ENCODE data around the gene MGRN1. TPM values are rescaled to one million over a fixed set of nuclear protein-coding genes. Genes with fewer than 3 reads are reported as not detected.

Gene MGRN1
- total RNA-seq, 1 donor from 2014 or later, result 104 TPM

- no peak for DNase-seq (ENCODE audit: low spot score)
Measured at GRCh38 chr16:4604401-4604800, 20.2 kb upstream of the MGRN1 start.

GRCh38 chr16:4606354-4606753 lies 18.3 kb upstream of the MGRN1 start:
- DNase-seq (ENCODE audit: low spot score), result no peak

GRCh38 chr16:4607841-4608703 lies 16.6 kb upstream of the MGRN1 start:
- DNase-seq (ENCODE audit: low spot score), result no peak

GRCh38 chr16:4608704-4608980 lies 16.0 kb upstream of the MGRN1 start:
- DNase-seq (ENCODE audit: low spot score), result no peak

- no peak for DNase-seq (ENCODE audit: low spot score)
Measured at GRCh38 chr16:4609200-4610010, 15.2 kb upstream of the MGRN1 start.

GRCh38 chr16:4610011-4611005 lies 14.3 kb upstream of the MGRN1 start:
- no peak for DNase-seq (ENCODE audit: low spot score)

- no peak for DNase-seq (ENCODE audit: low spot score)
Measured at GRCh38 chr16:4611337-4612021, 13.1 kb upstream of the MGRN1 start.

- DNase-seq (ENCODE audit: low spot score), result no peak
Measured at GRCh38 chr16:4612474-4612931, 12.1 kb upstream of the MGRN1 start.

- DNase-seq (ENCODE audit: low spot score), result no peak
Measured at GRCh38 chr16:4612977-4613635, 11.5 kb upstream of the MGRN1 start.

- DNase-seq (ENCODE audit: low spot score), result no peak
Measured at GRCh38 chr16:4613636-4614570, 10.7 kb upstream of the MGRN1 start.

GRCh38 chr16:4614571-4615383 lies 9.8 kb upstream of the MGRN1 start, which contains the start of gene UBALD1:
UBALD1 (minus strand) TSS chr16:4614888; CDS start chr16:4614797, 91 bp downstream.
- peak; percentile 88 for DNase-seq (ENCODE audit: low spot score)

GRCh38 chr16:4615384-4616046 lies 9.1 kb upstream of the MGRN1 start:
- peak; percentile 67 for DNase-seq (ENCODE audit: low spot score)

- peak; percentile 100 for DNase-seq (ENCODE audit: low spot score)
Measured at GRCh38 chr16:4616047-4616811, 8.4 kb upstream of the MGRN1 start.

- no peak for DNase-seq (ENCODE audit: low spot score)
Measured at GRCh38 chr16:4617880-4618279, 6.7 kb upstream of the MGRN1 start.

GRCh38 chr16:4618645-4619418 lies 5.8 kb upstream of the MGRN1 start:
- peak; percentile 71 for DNase-seq (ENCODE audit: low spot score)

- DNase-seq (ENCODE audit: low spot score), result no peak
Measured at GRCh38 chr16:4623593-4623992, 1.0 kb upstream of the MGRN1 start.

All from ureter (tissue), 1 donor.